ENCODE data around the gene RBM11.

GRCh38 chr21:14251336-14251735, 35.4 kb downstream of the RBM11 start:
- TF ChIP-seq CTCF (IDR thresholded peaks at IDR 0.05; ENCODE audit: low read depth, low read length, missing input control), result no peak
- no peak for TF ChIP-seq MAX (IDR thresholded peaks at IDR 0.05)

All from liver (tissue), 2 donors.